GM19193 (cell line): ENCODE results near the gene KLF11.

ENCODE experiments used
- POLR2A ChIP-seq: IDR thresholded peaks from 4 replicates; pipeline ENCODE4 v1.6.1; 2011; ENCODE audit not compliant: insufficient read depth, insufficient read length; ENCODE audit errors: extremely low read depth

KLF11 gene

GRCh38 chr2:10095175-10095574, 51.8 kb downstream of the KLF11 start:
- TF ChIP-seq POLR2A: no peak

DNA sequence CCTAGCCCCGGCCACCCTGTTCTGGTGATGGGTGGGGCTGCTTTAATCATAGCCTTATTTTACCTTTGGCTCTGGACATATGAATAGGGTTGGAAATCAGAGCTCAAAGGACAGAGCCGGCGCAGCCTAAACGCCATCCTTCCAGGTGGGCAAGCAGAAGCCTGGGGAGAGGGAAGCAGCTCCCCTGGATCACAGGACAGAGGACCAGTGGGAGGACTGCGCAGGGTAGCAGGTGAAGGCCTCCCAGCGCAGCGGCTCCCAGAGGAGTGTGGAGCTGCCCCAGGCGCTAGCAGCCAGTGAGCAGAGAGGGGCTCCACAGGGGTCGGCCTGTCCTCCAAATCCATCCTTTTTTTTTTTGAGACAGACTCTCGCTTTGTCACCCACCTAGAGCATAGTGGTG, 53.3 kb downstream of the KLF11 start:
- TF ChIP-seq POLR2A: no peak

GRCh38 chr2:10097352-10098148, 54.2 kb downstream of the KLF11 start:
- TF ChIP-seq POLR2A: no peak

GRCh38 chr2:10101491-10101890, 58.1 kb downstream of the KLF11 start:
- TF ChIP-seq POLR2A: no peak

- TF ChIP-seq POLR2A: no peak
Measured at GRCh38 chr2:10103179-10103578, 59.8 kb downstream of the KLF11 start.
